Left renal pelvis (tissue), 4 donors: ENCODE results near the gene NOL11. TPM values are rescaled to one million over a fixed set of nuclear protein-coding genes. Genes with fewer than 3 reads are reported as not detected.
"Not testable (repeated sequence)": the region's sequence is repeated elsewhere in the genome, so short reads cannot be mapped to it uniquely, and the experiment has no call there.

Experiments used
- DNase-seq, 4 donors: peaks; one replicate each; pipeline ENCODE4 v3.0.0-alpha.2; 2013; ENCODE audit warnings: low read depth in 4 of 4, low spot score in 3 of 4
- polyA plus RNA-seq, 4 donors: library from polyadenylated mRNA; unstranded; fragments of 120-200 nt; gene quantifications; one replicate each; pipeline ENCODE4 v1.2.1, GENCODE V29; 2013; ENCODE audit not compliant: insufficient read length in 4 of 4

NOL11 gene
- polyA plus RNA-seq: 100 to 1,000 TPM in 1 of 4 donors, 10 to 100 TPM in 3; 71.1 to 111 (median 93.1) TPM

DNA sequence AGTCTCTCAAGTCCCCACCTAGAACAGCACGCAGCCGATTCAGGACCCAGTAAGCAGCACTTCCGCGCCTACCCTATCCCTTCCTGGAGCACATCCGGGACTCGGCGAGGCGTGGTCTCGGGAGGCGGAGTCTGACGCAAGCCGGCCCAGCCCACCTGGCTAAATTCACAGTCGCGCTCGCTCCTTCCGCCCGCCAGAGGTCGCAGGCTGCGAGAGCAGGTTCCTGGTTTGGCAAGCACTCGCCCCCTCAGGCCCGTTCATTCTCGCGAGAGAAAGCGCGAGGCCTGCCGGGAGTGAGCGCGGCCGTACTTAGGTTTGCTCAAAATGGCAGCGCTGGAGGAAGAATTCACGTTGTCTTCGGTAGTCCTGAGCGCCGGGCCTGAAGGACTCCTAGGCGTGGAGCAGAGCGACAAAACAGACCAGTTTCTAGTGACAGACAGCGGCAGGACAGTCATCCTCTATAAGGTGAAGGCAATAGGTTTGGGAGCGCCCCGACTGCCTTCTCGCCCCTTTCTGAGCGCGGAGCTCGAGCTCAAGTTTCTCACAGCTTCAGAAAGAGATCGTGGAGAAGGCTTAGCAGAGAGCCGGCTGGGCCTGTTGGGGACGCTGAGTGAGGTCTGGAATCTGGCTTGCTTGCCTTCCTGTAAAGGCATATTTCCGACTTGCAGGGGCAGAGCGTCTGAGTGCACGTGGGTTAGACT, at the start of gene NOL11:
NOL11 (plus strand) TSS at position 313 of the 701 bp plus-strand sequence; CDS start at position 325, 12 bp downstream.
- peak; percentile 95 to 98 (median 98) for DNase-seq

DNA sequence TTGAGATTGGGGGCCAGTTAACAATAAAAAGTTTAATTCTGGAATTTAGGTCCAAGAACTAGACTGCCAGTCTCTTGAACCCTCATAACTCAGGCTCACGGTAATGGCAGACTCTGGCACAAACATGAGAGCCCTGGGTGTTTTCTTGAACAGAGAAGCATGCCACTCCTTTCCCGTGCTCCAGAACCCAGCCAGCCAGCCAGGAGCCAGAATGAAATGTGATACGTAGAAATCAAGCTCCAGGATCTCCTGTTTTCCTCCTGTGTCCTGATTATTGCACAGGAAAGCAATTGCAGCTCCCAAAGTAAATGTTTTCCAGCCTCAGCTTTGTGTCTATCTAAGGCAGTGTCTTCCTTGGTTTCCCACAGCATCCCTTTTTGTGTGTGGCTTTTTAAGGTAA, 46.2 kb upstream of the NOL11 start:
- DNase-seq: no peak

DNA sequence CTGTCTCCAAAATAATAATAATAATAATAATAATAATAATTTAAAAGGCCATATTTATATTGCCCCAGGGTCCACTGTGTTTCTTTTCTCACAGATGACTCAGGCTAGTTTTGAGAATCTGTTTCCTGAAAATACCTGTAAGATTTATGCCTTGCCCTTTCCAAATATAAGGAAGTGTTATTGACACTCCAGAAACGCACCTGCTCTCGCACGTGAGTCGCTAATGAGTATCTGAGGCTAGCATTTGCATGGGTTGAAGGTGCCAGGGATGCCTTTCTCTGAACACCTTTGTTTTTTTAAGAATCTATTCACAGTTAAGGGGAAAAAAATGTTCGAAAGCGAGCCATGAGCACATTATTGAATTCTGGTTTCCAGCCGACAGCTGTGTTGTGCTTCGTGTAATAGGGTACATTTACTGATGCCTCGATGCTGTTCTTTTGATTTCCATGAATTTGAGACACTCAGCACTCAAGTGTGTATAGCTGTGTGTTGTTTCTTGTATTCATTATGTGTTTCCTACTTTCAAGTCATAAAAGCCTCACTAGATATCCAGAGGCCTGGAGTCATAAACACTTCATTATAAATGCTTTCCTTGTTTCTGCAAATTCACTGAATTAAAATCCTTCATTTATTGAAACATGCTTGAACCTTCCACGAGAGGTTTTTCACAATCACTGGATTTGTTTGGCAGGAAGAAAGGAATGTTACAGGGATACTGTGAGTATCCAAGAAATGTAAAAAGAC, 45.0 kb upstream of the NOL11 start:
- DNase-seq: no peak

DNA sequence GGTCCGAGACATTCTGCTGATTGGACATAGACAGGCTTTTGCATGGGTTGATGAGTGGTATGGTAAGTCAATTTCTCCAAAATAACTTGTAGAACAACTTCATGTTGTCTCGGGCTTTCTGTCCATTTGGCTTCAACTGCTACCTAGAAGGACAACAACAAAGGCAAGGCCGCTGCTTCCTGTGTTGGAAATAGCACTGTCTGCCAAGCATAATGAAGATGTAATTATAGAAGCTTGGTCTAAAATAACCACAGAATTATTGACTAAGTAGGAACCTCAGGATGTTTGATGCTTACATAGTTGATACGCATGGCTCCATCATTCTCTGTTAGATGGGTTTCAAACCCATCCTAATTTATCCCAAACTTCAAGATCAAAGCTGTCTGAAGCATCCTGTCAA, 42.3 kb upstream of the NOL11 start:
- no peak for DNase-seq

DNA sequence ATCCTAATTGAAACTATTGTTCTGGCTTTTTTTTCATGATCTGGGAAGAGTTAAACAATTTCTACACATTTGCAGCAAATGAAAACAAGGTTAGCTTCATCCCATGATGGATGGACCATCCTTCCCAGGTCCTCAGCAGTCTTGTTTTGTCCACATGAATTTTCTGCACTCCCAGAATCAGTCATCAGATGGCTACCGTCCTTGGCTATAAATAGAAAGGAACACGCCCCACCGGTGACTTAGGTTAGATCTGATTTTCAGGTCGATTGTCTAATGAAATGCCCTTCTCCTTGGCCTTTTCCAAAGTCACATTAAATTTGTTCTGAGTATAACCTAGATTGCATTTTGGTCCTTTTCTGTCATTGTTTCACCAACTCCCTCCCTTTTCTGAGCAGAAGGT, 41.4 kb upstream of the NOL11 start:
- DNase-seq: no peak

DNA sequence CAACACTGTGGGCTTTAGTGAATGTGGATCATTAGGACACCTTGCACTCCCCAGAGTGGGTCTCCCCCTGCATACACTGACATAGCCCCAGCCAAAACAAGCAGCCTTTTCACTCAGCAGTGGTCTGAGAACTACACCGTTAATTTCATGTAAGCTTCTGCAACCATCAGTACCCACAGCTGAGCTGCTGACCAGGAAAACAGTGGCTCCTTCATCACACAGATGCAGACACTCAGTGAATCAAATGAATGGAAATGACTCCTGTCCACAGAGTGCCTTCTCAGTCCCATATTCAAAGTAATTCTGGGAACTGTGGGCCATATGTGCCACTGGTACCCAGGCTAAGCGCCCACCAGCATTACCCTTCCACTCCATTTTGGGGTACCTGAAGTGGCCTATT, 39.3 kb upstream of the NOL11 start:
- no peak for DNase-seq

DNA sequence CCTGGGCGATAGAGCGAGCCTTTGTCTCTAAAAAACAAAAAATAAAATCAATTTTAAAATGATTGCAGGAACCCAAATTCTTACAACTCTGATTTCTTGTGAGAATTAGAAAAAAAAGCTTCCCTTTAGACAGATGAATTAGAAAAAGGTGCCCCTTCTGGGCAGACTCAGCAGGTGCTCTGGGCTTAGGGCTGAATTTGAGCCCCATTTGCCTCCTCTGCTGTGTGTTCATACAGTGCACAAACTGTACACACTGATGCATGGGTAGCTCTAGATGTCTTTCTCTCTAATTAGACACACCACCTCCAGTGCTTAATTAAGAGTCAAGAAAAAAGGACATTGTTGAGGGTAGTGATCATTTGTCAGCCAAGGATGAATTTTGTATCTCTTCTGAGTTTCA, 38.5 kb upstream of the NOL11 start:
- no peak for DNase-seq

DNA sequence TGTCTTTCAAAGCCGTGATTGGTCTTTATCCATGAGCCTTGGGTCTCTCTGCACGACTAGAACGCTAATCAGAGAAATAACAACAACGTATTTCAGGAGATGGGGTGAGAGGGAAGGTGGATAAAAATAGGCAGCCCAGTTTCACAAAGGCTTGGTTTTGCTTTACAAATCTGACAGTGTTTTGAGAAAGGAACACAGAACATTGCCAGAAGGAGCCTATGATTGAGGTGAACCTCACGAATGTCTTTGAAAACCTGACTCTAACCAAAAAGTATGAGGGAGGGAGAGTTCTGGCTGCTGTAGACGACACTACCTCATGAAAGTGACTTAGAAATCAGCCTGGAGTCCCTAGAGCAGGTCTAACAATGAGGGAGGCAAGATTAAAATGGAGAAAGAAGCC, 38.0 kb upstream of the NOL11 start:
- DNase-seq: no peak

DNA sequence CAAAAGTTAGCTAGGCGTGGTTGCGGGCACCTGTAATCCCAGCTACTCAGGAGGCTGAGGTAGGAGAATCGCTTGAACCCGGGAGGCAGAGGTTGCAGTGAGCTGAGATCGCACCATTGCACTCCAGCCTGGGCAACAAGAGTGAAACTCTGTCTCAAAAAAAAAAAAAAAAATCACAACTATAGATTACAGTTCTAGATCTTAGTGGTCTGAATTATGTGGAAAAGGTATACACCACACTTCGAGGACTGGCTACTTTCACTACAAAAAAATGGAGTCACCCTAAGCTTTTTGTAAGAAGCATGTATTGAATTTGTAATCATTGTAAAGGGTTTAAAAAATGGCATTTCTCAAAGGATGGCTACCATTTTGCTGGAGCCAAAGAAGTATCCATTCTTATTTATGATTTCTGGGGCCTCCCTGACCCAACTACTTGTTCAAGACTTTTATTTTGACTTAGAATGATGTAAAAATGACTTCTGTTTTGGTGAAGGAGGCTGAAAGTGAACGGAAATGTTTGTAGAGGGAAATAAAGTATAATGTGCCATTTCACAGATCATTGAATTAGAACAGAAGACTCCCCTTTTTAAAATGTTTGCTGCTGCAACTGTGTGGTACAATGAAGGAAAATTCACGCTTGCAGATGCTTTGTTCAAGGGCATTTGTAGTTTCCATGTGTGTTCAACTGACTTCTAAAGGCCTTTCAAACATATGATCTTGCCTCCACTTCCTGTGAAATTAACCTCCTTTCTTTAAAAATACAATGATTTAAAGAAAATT, 37.1 kb upstream of the NOL11 start:
- no peak for DNase-seq

DNA sequence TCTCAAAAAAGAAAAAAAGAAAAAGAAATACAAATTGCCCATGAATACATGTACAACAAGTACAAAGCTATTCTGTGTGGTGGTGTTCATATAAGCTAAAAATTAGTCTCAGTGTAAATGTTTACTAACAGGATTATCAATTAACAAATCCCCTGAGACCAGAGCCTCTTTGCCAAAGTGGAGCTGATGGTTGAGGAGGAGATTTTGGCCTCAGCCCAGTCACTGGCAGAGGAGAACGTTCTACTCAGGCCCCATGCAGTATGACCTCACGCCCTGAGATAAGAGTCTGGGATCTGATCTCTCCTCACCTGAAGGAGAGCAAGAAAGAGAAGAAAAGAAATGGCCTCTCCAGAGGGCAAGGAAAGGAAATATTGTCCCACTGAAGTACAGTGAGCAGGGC, 35.5 kb upstream of the NOL11 start:
- DNase-seq: no peak

DNA sequence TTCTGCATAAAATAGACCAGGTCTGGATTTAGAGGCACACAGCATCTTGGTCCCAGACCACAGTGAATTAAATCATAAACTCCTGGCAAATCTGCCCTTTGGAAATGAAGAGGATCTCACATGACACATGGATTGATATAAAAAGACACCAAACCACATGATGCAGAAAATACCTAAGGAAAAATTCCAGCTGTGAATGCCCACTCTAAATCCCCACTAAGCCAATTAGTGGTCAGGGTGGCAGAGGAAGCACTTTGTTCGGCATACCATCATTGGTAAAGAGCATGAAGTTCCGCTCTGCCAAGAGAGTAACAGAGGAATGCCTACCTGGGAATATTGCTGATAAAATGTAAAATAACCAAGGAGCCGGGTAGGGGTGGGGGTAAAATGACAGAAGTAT, 32.4 kb upstream of the NOL11 start:
- DNase-seq: no peak

DNA sequence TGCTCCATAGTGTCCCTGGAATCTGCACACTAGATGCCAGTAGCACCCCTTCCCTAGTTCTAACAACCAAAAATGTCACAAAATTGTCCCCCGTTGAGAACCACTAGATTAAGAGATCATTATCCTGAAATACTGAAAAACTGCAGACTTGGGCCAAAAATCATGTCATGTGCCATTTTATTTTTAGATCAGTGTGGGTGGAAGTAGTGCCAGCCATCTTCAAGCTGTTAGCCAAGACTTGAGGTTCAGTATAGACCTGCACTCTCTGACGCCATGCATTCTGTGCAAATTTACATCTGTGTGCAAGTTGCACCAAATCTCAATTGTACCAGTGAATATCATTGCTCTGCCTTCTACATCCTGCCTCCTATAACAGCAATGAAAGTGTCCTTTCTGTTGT, 31.5 kb upstream of the NOL11 start:
- DNase-seq: no peak

DNA sequence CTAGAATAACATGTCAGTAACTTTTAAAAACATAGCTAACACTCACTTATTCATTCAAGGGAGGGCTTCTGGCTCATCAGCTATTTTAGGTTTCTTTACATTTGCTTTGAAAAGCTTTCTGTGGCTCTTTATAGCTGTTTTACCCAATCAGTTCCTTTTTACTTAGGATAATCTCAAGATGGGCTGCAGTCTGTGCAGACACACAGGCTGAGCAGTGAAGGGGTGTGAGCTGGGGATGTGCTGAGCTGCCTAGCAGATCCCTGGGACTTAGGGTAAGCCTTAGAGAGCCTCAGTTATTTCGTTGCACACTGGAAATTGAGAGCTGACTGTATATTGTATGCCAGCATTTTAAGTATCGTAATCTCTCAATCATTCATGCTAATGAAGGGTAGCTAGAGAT, 30.2 kb upstream of the NOL11 start:
- DNase-seq: no peak

DNA sequence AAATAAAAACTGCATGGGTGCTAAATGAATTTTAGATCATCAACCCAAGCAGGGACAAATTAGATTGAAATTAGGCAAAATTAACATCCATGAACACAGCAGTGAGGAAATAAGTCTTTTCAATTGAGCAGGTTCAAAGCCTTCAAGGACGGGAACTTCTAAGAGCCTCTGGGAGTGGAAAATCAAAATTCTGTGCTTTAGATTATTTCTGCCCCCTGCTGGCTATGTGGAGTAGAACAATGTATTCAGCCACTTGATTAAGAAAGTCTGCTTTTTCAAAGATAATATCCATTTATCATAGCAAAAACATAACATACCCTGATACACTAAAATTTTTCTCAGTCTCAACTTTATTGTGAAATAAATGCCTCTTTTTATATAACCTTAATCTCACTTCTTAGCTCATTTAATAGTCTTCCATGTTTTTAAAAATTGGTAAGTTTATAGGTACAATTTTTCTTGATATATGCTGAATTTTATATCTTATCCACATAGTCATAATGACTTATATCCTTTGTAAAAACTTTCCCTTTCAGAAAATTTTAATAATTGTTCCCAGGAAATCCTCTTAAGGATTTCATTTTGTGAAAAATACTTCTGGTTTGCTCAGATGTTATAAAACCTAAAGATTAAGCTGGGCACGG, 28.1 kb upstream of the NOL11 start:
- peak; percentile 29 to 60 (median 48) for DNase-seq

DNA sequence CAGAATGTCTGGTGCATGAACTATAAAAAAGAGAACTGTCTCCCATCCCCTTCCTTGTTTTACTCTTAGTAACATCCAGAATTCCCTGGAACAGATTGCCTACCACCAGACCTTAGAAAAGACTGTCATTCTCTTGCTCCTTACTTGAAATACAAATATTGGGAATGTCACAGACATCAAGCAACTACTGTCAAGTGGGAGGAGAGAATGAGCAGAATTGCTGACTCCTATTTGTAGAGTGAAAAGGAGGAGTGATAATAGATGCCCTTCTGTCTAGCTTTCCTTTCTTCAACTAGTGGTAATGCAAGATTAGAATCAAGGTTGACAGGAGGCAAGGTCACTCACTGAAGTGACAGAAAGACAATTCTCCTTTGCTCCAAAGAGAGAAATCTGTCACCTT, 23.9 kb upstream of the NOL11 start:
- DNase-seq: no peak

DNA sequence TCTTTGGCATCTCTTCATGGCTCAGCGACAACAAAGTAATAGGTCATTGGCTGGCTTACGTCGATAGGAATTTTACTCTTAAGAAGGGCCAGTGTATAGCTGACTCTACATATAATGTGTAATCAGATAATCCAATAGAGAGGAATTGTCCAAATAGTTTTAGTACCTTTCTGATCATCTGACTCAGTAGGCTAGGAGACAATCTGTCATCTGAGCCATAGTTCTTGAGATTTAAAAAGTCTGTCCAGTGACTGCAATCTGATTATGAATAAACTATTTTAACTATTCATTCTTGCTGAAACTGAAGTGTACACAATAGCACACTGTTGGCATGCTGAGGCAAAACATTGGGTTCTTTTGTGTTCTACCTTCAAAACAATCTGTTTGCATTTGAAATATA, 21.4 kb upstream of the NOL11 start:
- DNase-seq: no peak

DNA sequence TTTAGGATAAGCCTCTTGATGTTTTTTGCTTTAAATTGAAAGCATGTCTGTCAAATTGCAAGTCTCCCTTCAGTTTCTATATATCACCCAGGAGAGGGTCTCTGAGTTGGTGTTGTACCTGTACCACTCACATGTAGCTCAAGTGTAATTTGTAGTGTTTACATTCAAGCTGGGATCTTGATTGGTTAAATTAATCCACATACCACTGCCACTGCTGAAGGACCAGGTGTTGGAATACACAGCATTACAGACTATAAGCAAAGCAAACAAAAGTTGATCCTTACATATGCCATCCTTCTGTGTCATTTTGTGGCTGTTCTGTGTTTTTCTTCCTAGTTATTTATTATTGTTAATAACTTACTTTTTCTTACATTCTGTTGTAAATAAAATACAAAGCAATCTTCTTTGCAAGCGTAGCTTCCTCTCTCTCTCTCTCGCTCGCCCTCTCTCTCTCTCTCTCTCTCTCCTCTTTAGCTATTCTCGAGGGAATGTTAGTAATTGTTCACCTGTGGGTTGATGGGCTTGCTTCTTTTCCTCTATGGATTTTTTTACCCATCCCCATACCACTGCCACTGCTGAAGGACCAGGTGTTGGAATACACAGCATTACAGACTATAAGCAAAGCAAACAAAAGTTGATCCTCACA, 20.8 kb upstream of the NOL11 start:
- DNase-seq: no peak

DNA sequence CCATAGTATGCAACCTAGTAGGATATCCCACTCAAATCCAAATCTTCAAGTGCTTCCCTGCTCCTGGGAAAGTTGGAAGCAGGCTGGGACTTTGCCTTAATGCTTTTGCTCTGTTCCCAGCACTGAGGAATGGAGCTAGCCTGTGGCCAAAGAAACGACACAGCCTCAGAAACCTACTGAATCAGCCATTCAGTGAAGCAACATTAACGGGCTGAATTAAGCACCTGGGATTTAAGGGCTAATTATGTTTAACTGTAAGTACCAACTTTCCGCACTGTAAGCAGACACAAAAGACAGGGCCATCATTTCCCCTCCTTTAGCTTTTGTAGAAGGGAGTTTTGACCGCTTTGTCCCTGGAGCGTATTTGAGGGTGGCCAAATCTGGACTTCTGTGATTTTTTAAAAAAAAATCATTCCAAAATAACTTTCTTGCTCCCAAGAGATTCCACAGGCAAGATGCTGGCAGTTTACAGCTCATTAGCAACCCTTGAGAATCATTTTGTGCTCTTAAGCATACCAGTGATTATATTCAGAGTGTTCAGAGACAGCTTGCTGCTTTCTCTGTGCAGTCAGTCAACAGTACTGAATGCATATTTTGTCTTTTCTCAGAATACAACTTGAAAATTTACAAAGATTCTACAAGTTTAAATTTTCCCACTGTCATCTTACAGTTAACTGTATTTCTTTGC, 17.6 kb upstream of the NOL11 start:
- DNase-seq: no peak

DNA sequence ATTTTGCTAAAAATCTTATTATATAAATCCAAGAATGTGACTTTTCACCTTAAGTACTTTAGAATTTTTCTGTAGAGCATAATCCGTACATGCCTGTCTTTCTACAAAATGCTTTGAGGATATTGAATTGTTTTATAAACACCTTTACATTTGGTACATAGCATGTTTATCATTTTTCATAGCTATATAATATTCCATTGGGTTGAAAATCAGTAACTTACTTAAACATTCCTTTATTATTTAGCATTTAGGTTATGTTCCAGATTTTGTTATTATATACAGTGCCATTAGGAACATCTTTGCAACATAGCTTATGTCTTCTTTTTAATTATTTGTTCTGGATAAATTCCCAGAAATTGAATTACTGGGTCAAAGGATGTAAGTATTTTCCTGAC, 17.0 kb upstream of the NOL11 start:
- DNase-seq: no peak

DNA sequence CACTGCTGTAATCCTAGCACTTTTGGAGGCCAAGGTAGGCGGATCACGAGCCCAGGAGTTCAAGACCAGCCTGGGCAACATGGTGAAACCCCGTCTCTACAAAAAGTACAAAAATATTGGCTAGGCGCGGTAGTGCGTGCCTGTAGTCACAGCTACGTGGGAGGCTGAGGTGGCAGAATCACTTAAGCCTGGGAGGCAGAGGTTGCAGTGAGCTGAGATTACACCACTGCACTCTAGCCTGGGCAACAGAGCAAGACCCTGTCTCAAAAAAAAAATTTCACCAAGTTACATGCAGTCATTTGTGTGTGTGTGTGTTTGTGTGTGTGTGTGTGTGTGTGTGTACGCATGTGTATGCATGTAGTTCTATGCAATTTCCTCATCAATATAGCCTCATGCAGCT, 14.9 kb upstream of the NOL11 start:
- not testable (repeated sequence) for DNase-seq
